ENCODE measurements around the gene NPW.

NPW gene

DNA sequence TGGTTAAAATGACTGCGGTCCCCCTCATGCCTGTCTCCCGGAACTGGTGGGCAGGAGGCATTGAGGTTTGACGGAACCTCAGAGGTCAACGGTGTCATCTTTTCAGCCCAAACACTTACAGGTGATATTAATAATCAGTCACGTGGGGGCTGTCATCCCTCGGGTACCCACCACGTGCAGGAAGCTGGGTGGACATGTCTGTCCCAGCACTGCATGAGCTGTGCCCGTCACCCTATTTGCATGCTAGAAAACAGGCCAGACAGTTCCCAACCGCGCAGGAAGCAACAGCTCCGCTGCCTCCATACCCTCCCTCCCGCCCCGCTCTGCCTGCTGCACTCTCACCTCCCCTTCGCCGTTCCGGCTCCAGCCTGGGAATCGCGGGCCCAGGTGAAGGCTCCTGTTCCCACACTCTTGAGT, 28.4 kb upstream of the NPW start:
- Histone ChIP-seq H3K36me3 (ENCODE audit: insufficient read depth, low read length) (peaks cover 2% of the 10 kb centered on the region; the same call in 1 of the 2 replicates), H3K9me3 (ENCODE audit: control insufficient read depth, insufficient read depth, low read length) (no peaks in the 10 kb centered on the region), H3K9ac (ENCODE audit: low read depth, low read length) (peak overlapping the region; percentile 51; the same call in 1 of the 2 replicates), H3K4me1 (ENCODE audit: insufficient read depth, low read length) (no peaks in the 10 kb centered on the region; the same call in 1 of the 2 replicates)

DNA sequence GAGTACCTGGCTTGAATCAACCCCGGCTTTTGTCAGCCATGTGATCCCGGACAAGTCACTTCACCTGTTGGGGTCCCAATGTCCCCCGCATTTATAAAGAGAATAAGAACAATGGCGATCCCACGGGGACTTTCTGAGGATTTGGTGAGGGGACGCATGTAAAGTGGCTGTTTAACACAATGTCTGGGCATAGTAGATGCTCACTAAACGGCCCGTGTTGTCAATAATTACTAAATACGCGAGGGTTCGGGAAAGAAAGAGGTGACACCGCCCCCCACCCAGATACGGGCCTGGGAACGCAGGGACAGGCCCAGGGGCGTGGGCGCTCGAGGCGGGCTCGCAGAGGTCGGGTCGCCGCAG, 28.0 kb upstream of the NPW start:
- H3K9ac ChIP-seq (ENCODE audit: low read depth, low read length): peak overlapping the region; percentile 51; the same call in 1 of the 2 replicates
- no peaks in the 10 kb centered on the region; the same call in 1 of the 2 replicates for H3K4me1 ChIP-seq (ENCODE audit: insufficient read depth, low read length)
- no peaks in the 10 kb centered on the region for H3K9me3 ChIP-seq (ENCODE audit: control insufficient read depth, insufficient read depth, low read length)
- H3K36me3 ChIP-seq (ENCODE audit: insufficient read depth, low read length): no peaks in the 10 kb centered on the region

DNA sequence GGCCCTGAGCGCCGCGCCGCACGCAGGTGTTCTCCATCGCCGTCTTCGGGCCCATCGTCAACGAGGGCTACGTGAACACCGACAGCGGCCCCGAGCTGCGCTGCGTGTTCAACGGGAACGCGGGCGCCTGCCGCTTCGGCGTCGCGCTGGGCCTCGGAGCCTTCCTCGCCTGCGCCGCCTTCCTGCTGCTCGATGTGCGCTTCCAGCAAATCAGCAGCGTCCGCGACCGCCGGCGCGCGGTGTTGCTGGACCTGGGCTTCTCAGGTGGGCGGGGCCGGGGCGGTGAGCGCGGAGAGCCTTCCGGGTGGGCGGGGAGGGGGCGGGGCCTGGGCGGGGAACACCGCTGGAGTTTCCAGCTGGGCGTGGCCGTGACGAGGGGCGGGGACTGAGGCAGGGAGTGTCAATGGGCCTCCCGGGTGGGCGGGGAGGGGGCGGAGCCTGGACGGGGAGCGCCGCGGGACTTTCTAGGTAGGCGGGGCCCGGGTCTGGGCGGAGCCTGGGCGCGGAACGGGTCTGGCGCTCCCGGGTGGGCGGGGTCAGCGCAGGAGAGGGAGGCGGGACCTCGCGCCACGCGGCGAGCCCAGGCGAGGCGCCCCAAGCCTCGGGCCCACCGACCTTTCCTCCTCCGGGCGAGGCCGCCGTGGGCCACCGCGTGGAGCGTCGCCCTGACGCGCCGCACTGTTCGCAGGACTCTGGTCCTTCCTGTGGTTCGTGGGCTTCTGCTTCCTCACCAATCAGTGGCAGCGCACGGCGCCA, 27.5 kb upstream of the NPW start:
- Histone ChIP-seq H3K9me3 (ENCODE audit: control insufficient read depth, insufficient read depth, low read length) (no peaks in the 10 kb centered on the region), H3K4me1 (ENCODE audit: insufficient read depth, low read length) (no peaks in the 10 kb centered on the region; the same call in 1 of the 2 replicates), H3K36me3 (ENCODE audit: insufficient read depth, low read length) (no peaks in the 10 kb centered on the region), H3K9ac (ENCODE audit: low read depth, low read length) (peak overlapping the region; percentile 70)

DNA sequence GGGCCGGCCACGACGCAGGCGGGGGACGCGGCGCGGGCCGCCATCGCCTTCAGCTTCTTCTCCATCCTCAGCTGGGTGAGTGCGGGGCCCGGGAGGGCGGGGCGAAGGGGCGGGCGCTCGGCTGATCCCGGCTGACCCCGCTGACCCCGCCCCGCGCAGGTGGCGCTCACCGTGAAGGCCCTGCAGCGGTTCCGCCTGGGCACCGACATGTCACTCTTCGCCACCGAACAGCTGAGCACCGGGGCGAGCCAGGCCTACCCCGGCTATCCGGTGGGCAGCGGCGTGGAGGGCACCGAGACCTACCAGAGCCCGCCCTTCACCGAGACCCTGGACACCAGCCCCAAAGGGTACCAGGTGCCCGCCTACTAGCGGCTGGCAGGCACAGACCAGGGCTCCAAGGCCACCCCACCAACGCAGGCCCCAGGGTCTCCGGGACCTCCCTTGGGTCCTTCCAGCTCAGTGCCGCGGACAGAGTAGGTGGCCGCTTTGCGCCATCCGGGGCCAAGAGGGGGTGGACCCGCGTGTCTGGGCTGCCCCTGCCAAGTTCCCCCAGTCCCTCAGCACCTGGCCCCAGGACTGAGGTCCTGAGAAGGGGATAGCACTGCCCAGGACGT, 26.8 kb upstream of the NPW start:
- peak overlapping the region; percentile 70 for H3K9ac ChIP-seq (ENCODE audit: low read depth, low read length)
- H3K36me3 ChIP-seq (ENCODE audit: insufficient read depth, low read length): no peaks in the 10 kb centered on the region
- H3K9me3 ChIP-seq (ENCODE audit: control insufficient read depth, insufficient read depth, low read length): no peaks in the 10 kb centered on the region
- H3K4me1 ChIP-seq (ENCODE audit: insufficient read depth, low read length): no peaks in the 10 kb centered on the region; the same call in 1 of the 2 replicates

DNA sequence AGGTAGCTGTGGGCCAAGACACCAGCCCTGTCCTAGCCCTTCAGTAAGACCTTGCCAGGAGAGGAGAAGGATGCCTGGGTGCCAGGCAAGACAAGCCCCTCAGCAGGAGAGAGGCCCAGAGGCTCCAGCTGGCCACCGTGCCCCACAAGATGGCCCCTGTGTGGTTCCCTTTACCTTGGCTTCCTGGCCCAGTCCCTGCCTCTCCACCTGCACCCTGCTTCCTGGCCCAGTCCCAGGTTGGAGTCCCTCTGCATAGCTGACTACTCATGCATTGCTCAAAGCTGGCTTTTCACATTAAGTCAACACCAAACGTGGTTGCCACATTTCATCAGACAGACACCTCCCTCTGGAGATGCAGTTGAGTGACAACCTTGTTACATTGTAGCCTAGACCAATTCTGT, 25.9 kb upstream of the NPW start:
- Histone ChIP-seq H3K9ac (ENCODE audit: low read depth, low read length) (no peak overlapping the region), H3K36me3 (ENCODE audit: insufficient read depth, low read length) (no peaks in the 10 kb centered on the region), H3K4me1 (ENCODE audit: insufficient read depth, low read length) (no peaks in the 10 kb centered on the region; the same call in 1 of the 2 replicates), H3K9me3 (ENCODE audit: control insufficient read depth, insufficient read depth, low read length) (no peaks in the 10 kb centered on the region)

DNA sequence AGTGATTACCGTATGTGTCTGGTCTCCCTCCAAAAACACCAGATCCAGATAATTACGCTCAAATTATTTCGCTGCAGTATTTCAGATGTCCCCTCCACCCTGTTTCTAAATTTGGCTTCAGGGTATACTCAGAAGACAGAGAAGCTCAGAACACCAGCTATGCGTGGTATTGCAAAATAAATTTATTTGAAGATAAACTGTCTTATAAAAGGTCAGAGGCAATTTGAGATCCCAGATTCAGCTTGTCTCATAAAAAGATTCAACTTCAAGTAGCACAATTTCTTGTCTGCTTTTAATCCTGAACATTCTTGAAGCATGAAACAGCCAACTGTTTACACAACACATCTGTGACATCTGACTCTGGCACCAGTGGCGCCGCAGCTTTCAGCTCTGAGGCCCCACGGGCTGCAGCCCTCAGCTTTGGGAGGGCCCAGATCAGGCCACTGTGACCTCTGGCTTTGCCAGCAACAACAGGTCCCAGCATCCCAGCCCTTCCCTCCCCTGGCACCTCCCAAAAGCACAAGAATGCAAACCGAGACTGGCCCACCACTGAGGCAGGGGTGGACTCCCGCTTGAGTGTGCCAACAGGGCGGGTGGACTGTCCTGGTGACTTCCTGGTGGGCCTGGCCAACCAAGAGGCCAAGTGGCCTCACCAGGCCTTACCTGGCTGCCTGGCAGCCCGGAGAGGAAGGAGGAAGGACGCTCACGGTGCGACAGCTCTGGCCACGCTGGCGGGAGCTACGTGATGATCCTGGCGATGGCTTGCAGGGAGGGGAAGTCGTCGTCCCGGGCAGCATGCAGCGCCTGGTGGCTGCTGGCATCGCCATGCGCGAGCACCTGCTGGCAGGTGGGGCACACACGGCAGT, 21.9 kb upstream of the NPW start:
- Histone ChIP-seq H3K4me1 (ENCODE audit: insufficient read depth, low read length) (no peaks in the 10 kb centered on the region; the same call in 1 of the 2 replicates), H3K36me3 (ENCODE audit: insufficient read depth, low read length) (peaks cover 4% of the 10 kb centered on the region; the same call in 1 of the 2 replicates), H3K9me3 (ENCODE audit: control insufficient read depth, insufficient read depth, low read length) (no peaks in the 10 kb centered on the region), H3K9ac (ENCODE audit: low read depth, low read length) (no peak overlapping the region)

DNA sequence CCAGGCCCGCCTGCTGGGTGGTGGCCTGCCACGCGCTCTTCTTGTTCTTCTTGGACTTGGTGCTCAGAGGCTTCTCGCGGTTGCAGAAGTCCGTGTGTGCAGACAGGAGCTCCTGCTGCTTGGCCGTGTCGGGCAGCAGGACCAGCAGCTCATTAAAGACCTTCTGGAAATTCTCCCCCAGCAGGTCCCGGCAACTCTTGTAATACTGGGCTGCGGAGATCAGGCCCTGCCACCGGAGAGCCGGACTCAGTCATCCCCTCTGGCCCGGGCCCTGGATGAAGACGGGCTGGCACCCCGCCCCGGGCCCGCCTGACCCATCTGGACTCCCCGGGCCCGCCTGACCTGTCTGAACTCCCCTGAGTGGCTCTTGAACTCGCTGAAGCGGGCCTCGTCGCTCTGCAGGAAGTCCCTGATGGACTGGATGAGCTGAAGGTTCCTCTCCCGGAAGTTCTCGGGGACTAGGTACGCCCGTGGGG, 21.2 kb upstream of the NPW start:
- peaks cover 4% of the 10 kb centered on the region; the same call in 1 of the 2 replicates for H3K36me3 ChIP-seq (ENCODE audit: insufficient read depth, low read length)
- no peaks in the 10 kb centered on the region for H3K4me1 ChIP-seq (ENCODE audit: insufficient read depth, low read length)
- no peaks in the 10 kb centered on the region for H3K9me3 ChIP-seq (ENCODE audit: control insufficient read depth, insufficient read depth, low read length)
- no peak overlapping the region for H3K9ac ChIP-seq (ENCODE audit: low read depth, low read length)

DNA sequence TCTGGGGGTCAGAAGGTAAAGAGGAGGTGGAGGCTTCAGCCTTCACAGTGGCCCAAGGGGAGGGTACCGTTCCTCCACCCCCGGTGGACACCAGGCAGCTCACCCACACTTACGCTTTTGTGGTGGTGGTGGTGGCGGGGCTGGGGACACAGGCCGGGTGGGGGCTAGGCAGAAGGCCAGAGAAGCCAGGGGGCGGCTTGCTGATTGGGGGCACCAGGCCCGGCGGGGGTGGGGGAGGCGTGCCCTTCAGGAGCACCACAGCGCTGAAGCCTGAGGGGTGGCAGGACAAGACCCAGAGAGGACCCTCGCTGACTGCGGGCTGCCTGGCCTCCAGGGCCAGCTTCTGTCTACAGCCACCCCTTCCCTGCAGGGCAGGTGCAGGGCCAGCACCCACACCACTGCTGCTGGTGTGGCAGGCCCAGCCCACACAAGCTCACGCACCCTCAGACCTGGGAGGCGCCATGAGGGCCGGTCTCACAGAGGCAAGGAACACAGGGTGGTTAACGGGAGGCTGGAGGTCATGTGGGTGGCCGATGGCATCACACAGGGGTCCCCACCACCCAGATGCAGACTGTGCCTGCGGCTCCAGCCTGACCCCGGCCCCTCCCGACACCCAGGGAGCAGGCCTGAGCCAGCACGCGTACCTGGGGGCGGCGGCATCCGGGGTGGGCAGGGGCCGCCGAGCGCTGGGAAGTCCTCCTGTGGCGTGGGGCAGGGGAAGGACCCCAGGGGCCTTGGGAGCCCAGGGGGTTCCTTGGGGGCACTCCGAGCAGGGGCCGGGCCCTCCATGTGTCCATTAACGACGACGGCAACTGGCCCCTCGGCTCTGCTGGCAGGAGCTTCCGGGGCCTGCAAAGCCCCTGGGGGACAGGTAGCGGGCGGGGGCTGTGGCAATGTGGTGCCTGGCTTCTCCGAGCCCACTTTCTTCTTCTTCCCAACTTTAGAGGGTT, 20.5 kb upstream of the NPW start:
- peaks cover under 1% of the 10 kb centered on the region; the same call in 1 of the 2 replicates for H3K4me1 ChIP-seq (ENCODE audit: insufficient read depth, low read length)
- H3K9me3 ChIP-seq (ENCODE audit: control insufficient read depth, insufficient read depth, low read length): no peaks in the 10 kb centered on the region
- no peak overlapping the region for H3K9ac ChIP-seq (ENCODE audit: low read depth, low read length)
- peaks cover 4% of the 10 kb centered on the region; the same call in 1 of the 2 replicates for H3K36me3 ChIP-seq (ENCODE audit: insufficient read depth, low read length)

DNA sequence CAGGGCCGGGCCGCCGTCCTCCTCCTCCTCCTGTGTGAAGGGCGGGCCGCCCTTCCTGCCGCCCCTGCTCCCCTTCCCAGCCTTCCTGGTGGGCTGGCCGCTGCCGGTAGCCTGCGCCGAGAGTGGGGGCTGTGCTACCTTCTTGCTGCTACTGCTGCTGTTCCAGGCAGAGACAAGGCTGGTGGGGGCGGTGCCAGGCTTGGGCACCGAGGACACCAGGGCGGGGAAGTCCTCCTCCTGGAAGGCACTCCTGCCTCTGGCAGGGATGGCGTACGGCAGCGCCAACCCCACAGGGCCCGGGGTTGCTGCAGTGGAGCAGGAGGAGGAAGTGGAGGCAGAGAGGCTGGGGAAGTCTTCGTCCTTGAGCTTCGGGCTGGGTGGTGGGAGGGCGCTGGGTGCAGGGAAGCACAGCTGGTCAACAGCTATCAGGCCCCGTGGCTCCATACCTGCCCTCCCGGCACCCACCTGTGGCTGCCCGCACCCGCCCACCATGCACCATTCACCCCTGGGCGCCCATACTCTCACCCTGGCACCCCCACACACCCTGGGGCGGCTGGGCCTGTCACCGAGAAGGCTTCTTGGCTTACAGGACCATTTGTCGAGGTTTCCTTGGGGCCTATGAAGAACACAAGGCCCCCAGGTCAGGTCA, 19.6 kb upstream of the NPW start:
- peaks cover 6% of the 10 kb centered on the region; the same call in 1 of the 2 replicates for H3K4me1 ChIP-seq (ENCODE audit: insufficient read depth, low read length)
- H3K36me3 ChIP-seq (ENCODE audit: insufficient read depth, low read length): peaks cover 4% of the 10 kb centered on the region; the same call in 1 of the 2 replicates
- H3K9ac ChIP-seq (ENCODE audit: low read depth, low read length): no peak overlapping the region
- H3K9me3 ChIP-seq (ENCODE audit: control insufficient read depth, insufficient read depth, low read length): no peaks in the 10 kb centered on the region

DNA sequence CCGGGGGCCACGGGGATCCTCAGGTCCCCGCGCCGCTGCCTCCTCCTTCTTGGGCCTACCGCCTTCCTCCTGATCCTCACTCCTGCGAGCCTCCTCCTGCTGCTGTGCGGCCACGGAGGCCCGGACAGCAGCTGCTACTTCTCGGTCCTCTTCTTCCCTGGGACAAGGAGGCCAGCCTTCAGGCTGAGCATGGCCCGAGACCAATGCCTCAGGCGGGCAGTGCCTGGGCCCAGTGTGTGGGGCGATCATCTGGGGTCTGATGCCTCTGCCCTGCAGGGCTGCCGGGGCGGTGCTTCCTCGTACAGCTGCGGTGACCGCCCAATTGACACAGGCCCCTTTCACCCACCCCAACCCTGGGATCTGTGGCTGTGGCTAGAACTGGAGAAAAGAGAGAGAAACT, 18.6 kb upstream of the NPW start:
- Histone ChIP-seq H3K4me1 (ENCODE audit: insufficient read depth, low read length) (peaks cover 6% of the 10 kb centered on the region; the same call in 1 of the 2 replicates), H3K36me3 (ENCODE audit: insufficient read depth, low read length) (peaks cover 4% of the 10 kb centered on the region; the same call in 1 of the 2 replicates), H3K9ac (ENCODE audit: low read depth, low read length) (no peak overlapping the region), H3K9me3 (ENCODE audit: control insufficient read depth, insufficient read depth, low read length) (no peaks in the 10 kb centered on the region)

DNA sequence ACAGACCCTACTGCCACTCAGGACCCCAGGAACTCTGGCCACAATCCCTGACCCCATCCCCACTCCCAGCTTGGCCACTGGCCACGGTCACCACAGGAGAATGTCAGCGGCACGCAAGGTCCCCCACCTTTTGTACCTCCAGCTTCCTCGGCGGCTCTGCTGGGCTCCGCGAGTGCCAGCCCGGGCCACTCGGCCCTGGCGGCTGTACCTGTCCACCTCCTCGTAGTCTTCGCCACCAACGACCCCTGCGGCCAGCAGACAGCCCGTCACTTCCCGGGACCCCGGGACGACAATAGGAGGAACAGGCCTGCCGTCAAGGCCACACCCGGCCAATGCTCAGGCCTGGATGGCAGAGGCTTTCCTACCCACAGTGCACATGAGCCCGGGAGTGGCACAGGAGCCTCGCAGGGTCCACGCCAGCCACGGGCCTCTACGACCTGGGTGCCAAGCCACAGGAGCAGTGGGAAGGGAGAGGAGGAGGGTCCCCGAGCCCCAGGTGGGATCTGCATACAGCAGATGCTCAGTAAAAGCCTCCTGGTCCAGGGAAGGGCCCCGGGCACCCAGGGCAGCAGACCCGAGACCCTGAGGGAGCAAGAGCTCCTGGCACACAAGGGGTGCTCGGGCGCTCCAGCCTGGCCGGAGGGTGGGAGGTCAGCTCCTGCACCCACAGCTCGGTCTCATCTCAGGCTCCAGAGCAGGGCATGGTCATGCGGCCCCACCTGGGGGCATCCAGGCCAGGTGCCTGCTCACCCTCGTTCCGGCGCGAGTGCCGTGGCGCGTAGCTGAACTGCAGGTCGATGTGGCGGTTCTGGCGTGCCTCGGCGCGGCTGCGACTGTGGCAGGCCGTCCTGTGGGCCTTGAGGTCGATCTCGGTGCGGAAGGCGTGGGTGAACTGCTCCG, 17.9 kb upstream of the NPW start:
- Histone ChIP-seq H3K36me3 (ENCODE audit: insufficient read depth, low read length) (peaks cover 4% of the 10 kb centered on the region; the same call in 1 of the 2 replicates), H3K4me1 (ENCODE audit: insufficient read depth, low read length) (peaks cover 6% of the 10 kb centered on the region; the same call in 1 of the 2 replicates)

More for the DNA sequence above, 17.9 kb upstream of the NPW start:
- Histone ChIP-seq H3K9me3 (ENCODE audit: control insufficient read depth, insufficient read depth, low read length) (no peaks in the 10 kb centered on the region), H3K9ac (ENCODE audit: low read depth, low read length) (no peak overlapping the region)
